Smooth muscle cell (in vitro differentiated cells): ENCODE measurements around the gene NDE1. TPM values are rescaled to one million over a fixed set of nuclear protein-coding genes. Genes with fewer than 3 reads are reported as not detected.

Experiments used
- DNase-seq: peaks from one replicate; lab custom pipeline; 2025; ENCODE audit not compliant: unreplicated experiment; lab: John Stamatoyannopoulos, UW
- H2AFZ ChIP-seq: fragments of 200-600 bp; sonication (generic); 2 replicates; pipeline ENCODE4 v1.6.0; 2016; ENCODE audit warnings: antibody characterized with exemption, low read depth, mild to moderate bottlenecking
- H3F3A ChIP-seq: fragments of 200-600 bp; sonication (generic); 2 replicates; pipeline ENCODE4 v1.6.0; 2017; ENCODE audit warnings: antibody characterized with exemption, low read depth
- H3K27ac ChIP-seq: fragments of 200-600 bp; sonication (generic); 2 replicates; pipeline ENCODE4 v1.5.1; 2016; ENCODE audit warnings: low read depth, mild to moderate bottlenecking
- H3K27me3 ChIP-seq: fragments of 200-600 bp; sonication (generic); 2 replicates; pipeline ENCODE4 v1.6.1; 2016; ENCODE audit warnings: low read depth, mild to moderate bottlenecking
- H3K36me3 ChIP-seq: fragments of 200-600 bp; sonication (generic); 2 replicates; pipeline ENCODE4 v1.5.1; 2016; ENCODE audit warnings: low read depth
- H3K4me1 ChIP-seq: fragments of 200-600 bp; sonication (generic); 2 replicates; pipeline ENCODE4 v1.5.1; 2016; ENCODE audit warnings: low read depth
- H3K4me2 ChIP-seq: fragments of 200-600 bp; sonication (generic); 2 replicates; pipeline ENCODE4 v1.6.0; 2016; ENCODE audit warnings: mild to moderate bottlenecking
- H3K4me3 ChIP-seq: fragments of 200-600 bp; sonication (generic); 2 replicates; pipeline ENCODE4 v1.5.1; 2016; ENCODE audit warnings: mild to moderate bottlenecking
- H3K79me2 ChIP-seq: fragments of 200-600 bp; sonication (generic); 2 replicates; pipeline ENCODE4 v1.6.0; 2016; ENCODE audit warnings: low read depth, mild to moderate bottlenecking
- H3K9ac ChIP-seq: fragments of 200-600 bp; sonication (generic); 2 replicates; pipeline ENCODE4 v1.6.0; 2016; ENCODE audit warnings: low read depth
- H3K9me3 ChIP-seq: fragments of 200-600 bp; sonication (generic); replicated peaks from 2 replicates; pipeline ENCODE4 v1.5.1; 2016; ENCODE audit warnings: low read depth
- H4K20me1 ChIP-seq: fragments of 200-600 bp; sonication (generic); 2 replicates; pipeline ENCODE4 v1.6.0; 2016; ENCODE audit warnings: low read depth
- CTCF ChIP-seq: fragments of 200-600 bp; sonication (generic); IDR thresholded peaks from 2 replicates; pipeline ENCODE4 v1.5.1; 2017; ENCODE audit warnings: borderline replicate concordance, mild to moderate bottlenecking, antibody characterized with exemption; ENCODE audit not compliant: insufficient read depth, poor library complexity, severe bottlenecking
- WGBS: methylation state at CpG from one replicate; pipeline ENCODE4 v1.1.7; 2016; ENCODE audit warnings: low lambda C conversion rate; 5-methylcytosine and 5-hydroxymethylcytosine counted together
- polyA plus RNA-seq: library from polyadenylated mRNA; unstranded; fragments of >200 nt; fragmentation: Nextera tagmentation; extraction: Ambion mirVana; gene quantifications from 2 replicates; pipeline ENCODE4 v1.2.1, GENCODE V29; 2016
- total RNA-seq: library from RNA; depleted of rRNA; stranded (reverse); fragments of >200 nt; gene quantifications from 2 replicates; pipeline ENCODE4 v1.2.3, GENCODE V29; 2014

Gene NDE1
- total and polyA plus RNA-seq, 2 experiments from 2014 or later = 12.2 to 17.9 TPM

GRCh38 chr16:15635926-15636325 lies 14.1 kb upstream of the NDE1 start:
- Histone ChIP-seq H3F3A (no peaks in the 10 kb centered on the region), H3K9ac (no peak overlapping the region), H3K27me3 (no peaks in the 10 kb centered on the region), H3K4me2 (no peak overlapping the region), H4K20me1 (peaks cover 13% of the 10 kb centered on the region), H3K27ac (no peak overlapping the region), H3K4me3 (no peak overlapping the region), H3K79me2 (peaks cover 12% of the 10 kb centered on the region), H3K36me3 (peaks cover 40% of the 10 kb centered on the region), H3K4me1 (no peaks in the 10 kb centered on the region), H3K9me3 (no peaks in the 10 kb centered on the region), H2AFZ (no peak overlapping the region)
- DNase-seq = no peak
- WGBS = 99% methylated on average over 9 of the region's 9 CpGs
- TF ChIP-seq CTCF = no peak

GRCh38 chr16:15636392-15636873 lies 13.6 kb upstream of the NDE1 start:
- H3K4me3 ChIP-seq = no peak overlapping the region
- TF ChIP-seq CTCF = no peak
- H3K9me3 ChIP-seq = no peaks in the 10 kb centered on the region
- H3K27me3 ChIP-seq = no peaks in the 10 kb centered on the region
- no peak overlapping the region for H3K27ac ChIP-seq
- H4K20me1 ChIP-seq = peaks cover 18% of the 10 kb centered on the region
- no peak for DNase-seq
- H3K4me1 ChIP-seq = peaks cover under 1% of the 10 kb centered on the region
- no peaks in the 10 kb centered on the region for H3F3A ChIP-seq
- H3K36me3 ChIP-seq = peaks cover 40% of the 10 kb centered on the region
- no peak overlapping the region for H3K9ac ChIP-seq
- no peak overlapping the region for H3K4me2 ChIP-seq
- peaks cover 17% of the 10 kb centered on the region for H3K79me2 ChIP-seq
- no peak overlapping the region for H2AFZ ChIP-seq

GRCh38 chr16:15639061-15639568 lies 10.9 kb upstream of the NDE1 start:
- Histone ChIP-seq H3K27me3 (no peaks in the 10 kb centered on the region), H3K4me2 (no peak overlapping the region), H3K79me2 (peaks cover 28% of the 10 kb centered on the region), H3K4me1 (peaks cover 12% of the 10 kb centered on the region), H3K4me3 (no peak overlapping the region), H3K9me3 (no peaks in the 10 kb centered on the region), H2AFZ (no peak overlapping the region), H3K9ac (no peak overlapping the region), H3F3A (peaks cover 3% of the 10 kb centered on the region), H4K20me1 (peaks cover 20% of the 10 kb centered on the region), H3K36me3 (peaks cover 26% of the 10 kb centered on the region), H3K27ac (no peak overlapping the region)
- no peak for DNase-seq
- WGBS = 95% methylated on average over 11 of the region's 11 CpGs
- TF ChIP-seq CTCF = no peak

- Histone ChIP-seq H2AFZ (no peak overlapping the region), H3K79me2 (peaks cover 28% of the 10 kb centered on the region), H3K27ac (no peak overlapping the region), H3K4me2 (no peak overlapping the region), H3K9ac (peak overlapping the region; percentile 80), H3K4me1 (peaks cover 17% of the 10 kb centered on the region), H4K20me1 (peaks cover 20% of the 10 kb centered on the region), H3K4me3 (peak overlapping the region; percentile 96), H3K27me3 (no peaks in the 10 kb centered on the region), H3K9me3 (no peaks in the 10 kb centered on the region), H3F3A (peaks cover 8% of the 10 kb centered on the region), H3K36me3 (peaks cover 10% of the 10 kb centered on the region)
- DNase-seq = no peak
- WGBS = 95% methylated on average over 4 of the region's 4 CpGs
- no peak for TF ChIP-seq CTCF
These were observed 9.1 kb upstream of the NDE1 start for GRCh38 chr16:15640966-15641365.
